Measurements from ENCODE around the gene GCNT1.
A peak's percentile ranks its signal among the peaks of the same experiment; 100 is the strongest.
"Not testable (repeated sequence)": the region's sequence is repeated elsewhere in the genome, so short reads cannot be mapped to it uniquely, and the experiment has no call there.

Gene GCNT1

GRCh38 chr9:76493496-76493895 lies 34.5 kb downstream of the GCNT1 start:
- DNase-seq = not testable (repeated sequence)

DNA sequence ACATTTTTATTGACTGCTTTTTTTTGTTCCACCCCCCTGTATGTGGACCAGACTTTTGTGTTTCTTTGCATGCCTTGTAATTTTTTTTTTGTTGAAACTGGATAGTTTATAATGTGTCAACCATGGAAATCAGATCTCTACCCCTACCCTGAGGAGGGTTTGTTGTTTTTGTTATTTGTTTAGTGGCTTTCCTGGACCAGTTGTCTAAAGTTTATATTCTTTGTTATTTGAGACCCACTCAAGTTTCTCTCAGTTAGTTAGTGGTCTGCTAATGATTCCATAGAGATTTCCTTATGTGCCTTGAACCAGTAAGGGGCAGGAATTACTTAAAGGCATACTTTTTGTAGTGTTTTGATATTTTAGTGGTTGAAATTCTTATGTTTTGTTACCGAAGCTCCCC lies 41.1 kb downstream of the GCNT1 start:
- DNase-seq = no peak

GRCh38 chr9:76502746-76503145 lies 43.8 kb downstream of the GCNT1 start:
- no peak for DNase-seq

- DNase-seq = no peak
These were observed 51.1 kb downstream of the GCNT1 start for GRCh38 chr9:76510041-76510440.

DNA sequence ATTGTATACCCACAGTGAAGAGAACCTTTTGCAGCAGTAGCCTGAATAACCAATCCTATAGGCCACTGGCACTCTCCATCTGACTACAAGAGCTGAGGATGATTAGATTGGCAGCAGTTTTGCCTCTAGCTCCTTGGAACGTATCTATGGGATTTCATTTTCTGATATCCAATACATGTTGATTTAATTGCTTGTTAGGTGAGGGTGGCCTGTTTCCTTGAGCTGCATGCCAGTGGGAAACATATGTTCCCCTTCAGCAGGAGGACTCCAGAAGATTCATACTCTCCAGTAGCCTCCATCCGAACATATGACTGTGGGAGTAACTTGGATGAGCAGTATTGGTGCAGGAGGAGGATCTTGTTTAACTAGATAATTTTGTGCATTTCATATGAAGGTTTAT lies 51.5 kb downstream of the GCNT1 start:
- no peak for DNase-seq

GRCh38 chr9:76512826-76513225 lies 53.8 kb downstream of the GCNT1 start:
- no peak for DNase-seq

DNA sequence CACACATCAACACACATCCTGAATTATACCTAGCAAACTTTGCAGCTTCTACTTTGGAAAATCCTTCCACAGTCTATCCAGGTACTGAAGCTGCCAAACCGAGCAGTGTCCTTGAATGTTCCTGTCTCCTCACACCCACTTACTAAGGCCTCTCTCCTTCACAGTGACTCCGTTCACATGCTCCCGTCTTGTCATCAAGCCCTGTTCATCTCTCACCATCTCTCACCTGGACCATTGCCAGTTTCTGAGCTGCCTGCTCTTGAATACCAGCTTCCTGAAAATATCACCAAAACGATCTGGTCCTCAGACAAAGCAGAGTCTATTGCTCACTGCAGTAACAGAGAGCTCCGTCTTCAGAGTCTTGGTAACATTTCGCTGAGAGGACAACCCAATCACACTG lies 57.4 kb downstream of the GCNT1 start:
- DNase-seq = peak; percentile 20

DNA sequence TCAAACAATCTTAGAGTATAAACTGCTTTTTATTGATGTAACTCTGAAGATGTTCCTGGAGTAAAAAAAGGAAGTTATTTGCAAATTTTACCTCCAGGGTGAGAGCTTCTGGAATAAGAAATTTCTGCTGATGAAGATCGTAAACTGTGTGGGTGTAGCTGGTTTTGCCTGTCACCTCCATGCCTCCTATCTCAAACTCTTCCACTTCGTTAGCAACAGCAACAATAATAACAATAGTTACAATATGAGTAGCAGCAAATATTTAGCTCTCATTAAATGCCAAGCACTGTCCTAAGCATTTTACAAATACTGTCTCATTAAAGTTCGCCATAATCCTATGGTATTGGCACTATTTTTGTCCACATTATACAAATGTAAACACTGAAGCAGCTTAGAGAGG lies 57.9 kb downstream of the GCNT1 start:
- no peak for DNase-seq

DNA sequence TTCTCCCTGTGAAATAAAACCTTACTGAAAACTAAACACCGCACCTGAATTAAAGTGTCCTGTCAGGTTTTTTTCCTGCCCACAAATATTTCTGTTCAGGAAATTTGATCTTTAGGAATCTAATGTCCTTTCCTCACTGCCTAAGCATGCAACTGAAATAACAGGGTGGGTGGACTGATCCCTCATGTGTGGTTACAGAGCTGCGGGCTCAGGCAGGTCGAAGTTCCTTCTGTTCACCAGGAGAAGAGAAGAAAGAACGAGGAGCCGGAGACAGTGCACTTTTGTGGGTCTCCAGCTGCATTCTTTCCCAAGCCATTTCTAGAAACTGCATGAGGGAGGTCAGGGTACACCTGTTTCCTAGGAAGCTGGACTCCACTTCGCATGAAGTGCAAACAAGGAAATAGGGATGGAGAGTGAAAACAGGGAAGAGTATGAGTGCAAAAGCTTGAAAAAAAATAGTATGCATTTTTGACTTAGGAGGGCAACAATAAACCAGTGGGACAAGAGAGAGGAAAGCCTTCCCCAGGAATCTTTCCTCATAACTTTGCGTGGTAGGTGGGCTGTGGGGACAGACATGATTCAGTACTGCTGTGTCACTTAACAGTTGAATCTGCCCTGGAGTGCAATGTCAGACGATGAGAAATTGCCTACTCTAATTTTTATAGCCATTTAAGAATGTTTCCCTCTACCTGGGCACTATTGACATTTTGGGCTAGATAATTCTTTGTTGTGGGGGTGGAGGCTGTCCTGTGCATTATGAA lies 60.3 kb downstream of the GCNT1 start:
- no peak for DNase-seq

- DNase-seq = no peak
These were observed 62.3 kb downstream of the GCNT1 start for GRCh38 chr9:76521244-76521681.

DNA sequence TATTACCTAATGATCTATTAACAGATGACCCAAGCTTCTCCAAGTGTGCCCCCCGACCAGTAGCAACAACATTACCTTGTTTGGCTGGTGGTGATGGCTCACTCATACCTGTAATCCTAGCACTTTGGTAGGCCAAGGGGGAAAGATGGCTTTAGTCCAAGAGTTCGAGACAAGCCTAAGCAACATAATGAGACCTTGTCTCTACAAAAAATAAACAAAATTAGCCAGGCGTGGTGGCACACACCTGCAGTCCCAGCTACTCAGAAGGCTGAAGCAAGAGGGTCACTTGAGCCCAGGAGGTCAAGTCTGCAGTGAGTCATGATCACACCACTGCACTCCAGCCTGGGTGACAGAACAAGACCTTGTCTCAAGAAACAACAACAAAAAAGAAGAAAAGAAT lies 62.9 kb downstream of the GCNT1 start:
- DNase-seq = no peak

DNA sequence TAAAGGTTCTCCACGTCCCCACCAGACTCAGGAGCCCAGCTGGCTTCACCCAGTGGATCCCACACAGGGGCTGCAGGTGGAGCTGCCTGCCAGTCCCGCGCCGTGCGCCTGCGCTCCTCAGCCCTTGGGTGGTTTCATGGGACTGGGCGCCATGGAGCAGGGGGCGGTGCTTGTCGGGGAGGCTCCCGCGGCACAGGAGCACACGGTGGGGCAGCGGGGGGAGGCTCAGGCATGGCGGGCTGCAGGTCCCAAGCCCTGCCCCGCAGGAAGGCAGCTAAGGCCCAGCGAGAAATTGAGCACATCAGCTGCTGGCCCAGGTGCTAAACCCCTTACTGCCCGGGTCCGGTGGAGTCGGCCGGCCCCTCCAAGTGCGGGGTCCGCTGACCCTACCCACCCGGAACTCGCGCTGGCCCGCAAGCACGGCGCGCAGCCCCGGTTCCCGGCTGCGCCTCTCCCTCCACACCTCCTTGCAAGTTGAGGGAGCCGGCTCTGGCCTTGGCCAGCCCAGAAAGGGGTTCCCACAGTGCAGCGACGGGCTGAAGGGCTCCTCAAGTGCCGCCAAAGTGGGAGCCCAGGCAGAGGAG lies 64.7 kb downstream of the GCNT1 start:
- DNase-seq = not testable (repeated sequence)

- no peak for DNase-seq
These were observed 66.2 kb downstream of the GCNT1 start for GRCh38 chr9:76525196-76525595.

- no peak for DNase-seq
These were observed 67.0 kb downstream of the GCNT1 start for GRCh38 chr9:76526026-76526425.

DNA sequence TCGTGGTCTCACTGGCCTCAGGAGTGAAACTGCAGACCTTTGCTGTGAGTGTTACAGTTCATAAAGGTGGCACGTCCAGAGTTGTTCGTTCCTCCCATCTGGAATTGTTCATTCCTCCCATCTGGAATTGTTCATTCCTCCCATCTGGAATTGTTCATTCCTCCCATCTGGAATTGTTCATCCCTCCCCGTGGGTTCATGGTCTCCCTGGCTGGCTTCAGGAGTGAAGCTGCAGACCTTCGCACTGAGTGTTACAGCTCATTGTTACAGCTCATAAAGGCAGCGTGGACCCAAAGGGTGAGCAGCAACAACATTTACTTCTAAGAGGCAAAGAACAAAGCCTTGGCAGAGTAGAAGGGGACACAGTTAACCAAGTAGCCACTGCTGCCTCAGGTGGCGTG lies 69.1 kb downstream of the GCNT1 start:
- no peak for DNase-seq

- no peak for DNase-seq
These were observed 69.7 kb downstream of the GCNT1 start for GRCh38 chr9:76528642-76529190.

DNA sequence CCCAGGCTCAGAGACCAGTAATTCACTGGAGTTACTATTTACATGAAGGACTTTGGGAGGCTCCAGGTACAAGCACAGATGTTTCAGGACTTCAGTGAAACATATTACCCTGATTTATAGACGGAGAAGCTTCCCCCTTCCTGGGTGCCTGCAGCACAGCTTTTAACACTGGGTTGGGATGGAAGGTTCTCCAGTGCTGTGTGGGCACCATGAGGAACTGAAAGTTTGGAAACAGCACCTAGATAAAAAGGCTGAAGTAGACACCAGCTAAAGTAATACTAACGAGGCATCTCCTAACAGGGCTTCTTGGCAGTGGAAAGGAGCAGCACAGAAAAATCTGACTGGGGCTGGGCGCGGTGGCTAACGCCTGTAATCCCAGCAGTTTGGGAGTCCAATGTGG lies 70.7 kb downstream of the GCNT1 start:
- no peak for DNase-seq

DNA sequence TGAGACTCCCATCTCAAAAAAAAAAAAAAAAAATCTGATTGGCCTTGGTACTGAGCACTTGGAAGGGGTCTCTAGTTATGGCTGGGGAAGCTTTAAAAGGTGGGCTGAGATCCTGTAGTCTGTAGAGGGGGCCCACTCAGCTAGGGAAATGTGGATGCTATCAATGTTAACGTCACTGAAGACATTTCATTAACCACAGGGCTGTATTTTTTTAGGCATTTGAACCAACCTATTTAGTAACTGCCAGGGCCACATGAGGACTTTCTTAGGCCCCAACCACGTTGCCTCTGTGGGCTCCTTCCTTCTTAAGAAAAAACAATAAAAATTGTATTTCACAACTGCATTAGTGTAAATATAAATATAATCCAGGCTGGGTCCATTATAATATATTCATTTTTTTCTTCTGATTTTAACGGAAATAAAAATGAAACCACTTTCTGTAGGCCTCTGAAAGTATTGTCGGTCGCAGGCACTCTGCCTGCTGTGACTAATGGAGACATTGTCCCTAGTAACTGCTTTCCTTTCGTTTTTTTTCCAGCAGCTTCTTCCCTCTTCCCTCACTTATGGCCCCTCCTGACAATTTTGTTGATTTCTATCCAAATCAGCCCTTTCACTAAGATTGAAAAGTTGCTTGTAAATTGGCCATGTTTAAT lies 71.6 kb downstream of the GCNT1 start:
- DNase-seq = peak; percentile 4

GRCh38 chr9:76531231-76531780 lies 72.3 kb downstream of the GCNT1 start:
- no peak for DNase-seq

- DNase-seq = not testable (repeated sequence)
These were observed 73.9 kb downstream of the GCNT1 start for GRCh38 chr9:76532877-76533276.

GRCh38 chr9:76534026-76534425 lies 75.0 kb downstream of the GCNT1 start:
- no peak for DNase-seq

- DNase-seq = no peak
These were observed 78.2 kb downstream of the GCNT1 start for GRCh38 chr9:76537150-76537646.

GRCh38 chr9:76539180-76539579 lies 80.2 kb downstream of the GCNT1 start:
- no peak for DNase-seq
